Measurements from ENCODE around the gene CMKLR1. TPM values are rescaled to one million over a fixed set of nuclear protein-coding genes. Genes with fewer than 3 reads are reported as not detected.

Gene CMKLR1
- total RNA-seq, 1 experiment from 2014 or later: 0.12 TPM

DNA sequence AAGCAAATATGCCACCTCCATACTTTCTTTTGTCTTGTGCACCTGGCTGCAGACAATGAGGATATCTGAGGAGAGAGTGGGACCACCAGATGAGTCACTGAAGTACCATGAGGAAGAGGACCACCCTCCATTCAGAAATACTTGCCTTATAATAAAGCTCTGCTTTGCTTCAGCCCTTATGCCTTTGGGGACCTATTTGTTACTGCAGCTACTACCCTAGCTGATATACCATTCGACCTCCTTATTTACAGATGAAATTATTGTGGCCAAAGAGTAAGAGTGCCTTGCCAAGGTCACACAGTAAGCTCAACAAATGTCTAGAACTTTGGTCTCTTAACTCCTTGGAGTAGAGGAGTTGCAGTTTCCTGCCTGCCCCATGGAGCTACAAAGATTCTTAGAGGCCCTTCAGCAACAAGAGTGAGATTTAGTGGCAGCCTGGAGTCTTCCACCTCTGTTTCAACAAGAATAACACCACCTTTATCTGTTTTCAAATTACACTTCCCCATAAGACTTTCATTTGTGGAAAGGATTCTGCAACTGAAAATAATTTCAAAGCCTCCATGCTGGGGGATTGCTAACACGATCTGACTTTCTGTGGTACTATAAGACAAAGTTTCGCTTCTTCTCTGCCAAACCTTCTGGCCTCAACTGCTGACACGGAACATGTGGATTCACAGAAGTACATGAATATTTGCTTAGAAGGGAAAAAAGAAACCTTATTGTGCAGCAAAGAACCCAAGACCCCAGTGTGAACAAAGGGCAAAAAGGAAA is 3.6 kb downstream of the CMKLR1 start:
- H3K27me3 Mint-ChIP-seq (ENCODE audit: insufficient read depth, unreplicated experiment): no peaks in the 10 kb centered on the region
- no TSS peak for BruUV-seq (replicated peaks)
- TF ChIP-seq, protein P1, sequence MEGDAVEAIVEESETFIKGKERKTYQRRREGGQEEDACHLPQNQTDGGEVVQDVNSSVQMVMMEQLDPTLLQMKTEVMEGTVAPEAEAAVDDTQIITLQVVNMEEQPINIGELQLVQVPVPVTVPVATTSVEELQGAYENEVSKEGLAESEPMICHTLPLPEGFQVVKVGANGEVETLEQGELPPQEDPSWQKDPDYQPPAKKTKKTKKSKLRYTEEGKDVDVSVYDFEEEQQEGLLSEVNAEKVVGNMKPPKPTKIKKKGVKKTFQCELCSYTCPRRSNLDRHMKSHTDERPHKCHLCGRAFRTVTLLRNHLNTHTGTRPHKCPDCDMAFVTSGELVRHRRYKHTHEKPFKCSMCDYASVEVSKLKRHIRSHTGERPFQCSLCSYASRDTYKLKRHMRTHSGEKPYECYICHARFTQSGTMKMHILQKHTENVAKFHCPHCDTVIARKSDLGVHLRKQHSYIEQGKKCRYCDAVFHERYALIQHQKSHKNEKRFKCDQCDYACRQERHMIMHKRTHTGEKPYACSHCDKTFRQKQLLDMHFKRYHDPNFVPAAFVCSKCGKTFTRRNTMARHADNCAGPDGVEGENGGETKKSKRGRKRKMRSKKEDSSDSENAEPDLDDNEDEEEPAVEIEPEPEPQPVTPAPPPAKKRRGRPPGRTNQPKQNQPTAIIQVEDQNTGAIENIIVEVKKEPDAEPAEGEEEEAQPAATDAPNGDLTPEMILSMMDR (IDR thresholded peaks at IDR 0.05; ENCODE audit: unreplicated experiment): no peak
- H3K27ac Mint-ChIP-seq (ENCODE audit: low read depth, unreplicated experiment): no peak overlapping the region
- no peaks in the 10 kb centered on the region for H3K9me3 Mint-ChIP-seq (ENCODE audit: unreplicated experiment)
- intact Hi-C loops (cut with micrococcal nuclease): loop anchor here (2.0 to 5.0 kb wide), 2 partner anchors 23 to 177 kb away; no protein-coding TSS in a partner anchor
- CTCF ChIA-PET: interaction anchor here (0.6 to 1.3 kb wide), 2 partner anchors 26 to 177 kb away, joined by 3 read pairs; no protein-coding TSS in a partner anchor
- POLR2A ChIA-PET: no interaction called here
- H3K4me3 Mint-ChIP-seq (ENCODE audit: unreplicated experiment): no peak overlapping the region
- DNase-seq (ENCODE audit: unreplicated experiment): no peak
- no peaks in the 10 kb centered on the region for H3K36me3 Mint-ChIP-seq (ENCODE audit: insufficient read depth, unreplicated experiment)
- peaks cover 18% of the 10 kb centered on the region for H3K4me1 Mint-ChIP-seq (ENCODE audit: insufficient read depth, unreplicated experiment)

DNA sequence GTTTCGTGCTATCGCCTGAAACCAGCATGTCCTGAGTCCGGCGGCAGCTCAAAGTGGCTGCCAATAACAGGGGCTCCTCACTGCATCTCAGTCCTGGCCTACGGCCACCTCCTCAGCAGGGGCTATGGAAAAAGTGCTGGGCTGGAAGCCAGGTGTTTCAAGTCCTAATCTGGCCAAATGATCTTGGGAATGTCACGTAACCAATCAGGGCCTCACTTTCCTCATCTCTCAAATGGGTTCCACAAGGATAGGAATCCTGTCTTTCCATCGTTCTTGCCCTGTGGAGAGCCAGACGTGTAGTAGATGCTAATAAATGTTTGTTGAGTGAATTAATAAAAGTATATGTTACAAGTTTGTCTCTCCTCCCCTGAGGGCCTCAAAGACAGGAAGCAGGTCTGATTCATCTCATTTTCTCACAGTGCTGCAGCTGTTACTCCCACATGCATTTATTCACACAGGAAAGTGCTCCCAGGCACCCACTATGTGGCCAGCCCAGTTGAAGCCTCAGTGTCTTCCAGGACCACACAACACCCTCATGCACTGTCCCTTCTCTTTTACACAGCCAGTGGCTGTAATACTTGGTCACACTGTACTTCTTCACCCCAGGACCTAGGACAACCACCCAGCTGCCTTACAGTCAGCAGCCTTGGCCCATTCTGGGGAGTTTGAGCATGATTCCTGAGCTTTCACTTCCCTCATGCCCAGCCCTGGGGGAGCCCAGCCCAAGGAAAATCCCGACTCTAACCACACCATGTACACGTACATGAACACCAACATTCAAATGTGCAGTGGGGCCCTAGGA is 5.0 kb downstream of the CMKLR1 start:
- no TSS peak for BruUV-seq (replicated peaks)
- intact Hi-C loops (cut with micrococcal nuclease): loop anchor here (2.0 kb wide), 1 partner anchor 21 kb away; no protein-coding TSS in a partner anchor
- Mint-ChIP-seq H3K4me1 (ENCODE audit: insufficient read depth, unreplicated experiment) (peaks cover 18% of the 10 kb centered on the region), H3K27me3 (ENCODE audit: insufficient read depth, unreplicated experiment) (no peaks in the 10 kb centered on the region), H3K9me3 (ENCODE audit: unreplicated experiment) (no peaks in the 10 kb centered on the region), H3K4me3 (ENCODE audit: unreplicated experiment) (no peak overlapping the region), H3K27ac (ENCODE audit: low read depth, unreplicated experiment) (peak overlapping the region; percentile 19), H3K36me3 (ENCODE audit: insufficient read depth, unreplicated experiment) (no peaks in the 10 kb centered on the region)
- CTCF ChIA-PET: no interaction called here
- peak; percentile 83 for DNase-seq (ENCODE audit: unreplicated experiment)
- POLR2A ChIA-PET: no interaction called here
- TF ChIP-seq, protein P1 (IDR thresholded peaks at IDR 0.05; ENCODE audit: unreplicated experiment): no peak

DNA sequence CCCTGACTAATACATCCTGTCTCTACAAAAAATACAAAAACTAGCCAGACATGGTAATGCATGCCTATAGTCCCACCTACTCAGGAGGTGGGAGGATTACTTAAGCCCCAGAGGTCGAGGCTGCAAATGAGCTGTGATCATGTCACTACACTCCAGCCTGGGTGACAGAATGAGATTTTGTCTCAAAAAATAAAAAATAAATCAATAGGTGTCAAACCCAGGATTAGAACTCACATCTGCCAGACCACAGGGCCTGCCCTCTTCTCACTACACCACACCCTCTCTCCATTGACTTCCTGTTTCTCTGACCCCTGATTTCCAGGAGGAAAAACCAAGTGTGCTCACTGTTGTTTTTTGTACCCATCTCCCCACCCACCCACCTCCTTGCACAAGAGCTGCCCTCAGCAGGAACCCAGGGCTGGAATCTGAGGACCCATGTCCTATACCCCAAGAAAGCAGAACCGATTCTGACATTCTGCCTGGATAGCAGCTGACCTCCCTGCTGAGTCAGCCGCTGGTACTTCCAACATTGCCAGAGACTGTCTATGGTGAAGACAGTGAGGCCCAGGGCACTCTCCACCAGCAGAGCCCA is 6.2 kb downstream of the CMKLR1 start:
- Mint-ChIP-seq H3K36me3 (ENCODE audit: insufficient read depth, unreplicated experiment) (no peaks in the 10 kb centered on the region), H3K9me3 (ENCODE audit: unreplicated experiment) (no peaks in the 10 kb centered on the region), H3K27ac (ENCODE audit: low read depth, unreplicated experiment) (no peak overlapping the region), H3K4me1 (ENCODE audit: insufficient read depth, unreplicated experiment) (peaks cover 18% of the 10 kb centered on the region), H3K4me3 (ENCODE audit: unreplicated experiment) (no peak overlapping the region), H3K27me3 (ENCODE audit: insufficient read depth, unreplicated experiment) (no peaks in the 10 kb centered on the region)
- CTCF ChIA-PET: no interaction called here
- intact Hi-C loops (cut with micrococcal nuclease): no loop called here
- BruUV-seq (replicated peaks): no TSS peak
- peak; percentile 79 for DNase-seq (ENCODE audit: unreplicated experiment)
- TF ChIP-seq, protein P1 (IDR thresholded peaks at IDR 0.05; ENCODE audit: unreplicated experiment): no peak
- POLR2A ChIA-PET: interaction anchor here (0.6 to 0.8 kb wide), 2 partner anchors 11 to 1059 kb away, joined by 3 to 5 read pairs; no protein-coding TSS in a partner anchor

DNA sequence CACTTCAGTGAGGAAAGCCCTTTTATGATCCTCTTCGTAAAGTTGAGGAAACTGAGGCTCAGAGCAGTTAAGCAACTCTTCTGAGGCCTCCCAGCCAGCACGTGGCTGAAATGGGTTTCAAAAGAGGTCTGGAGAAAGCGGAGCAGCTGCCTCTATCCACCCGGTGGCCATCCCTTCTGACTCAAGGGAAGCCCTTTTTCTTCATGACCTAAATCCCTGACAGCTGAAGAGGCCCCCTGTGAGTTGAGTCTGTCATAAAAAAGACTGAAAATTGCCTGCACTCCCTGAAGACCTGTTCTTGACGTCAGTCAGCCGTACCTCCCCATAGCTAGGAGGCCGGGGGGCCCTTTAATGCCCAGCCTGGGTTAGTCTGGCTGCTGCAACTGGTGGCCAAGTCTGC is 10.7 kb downstream of the CMKLR1 start:
- peaks cover 9% of the 10 kb centered on the region for H3K4me1 Mint-ChIP-seq (ENCODE audit: insufficient read depth, unreplicated experiment)
- ChIA-PET POLR2A (no interaction called here), CTCF (no interaction called here)
- no TSS peak for BruUV-seq (replicated peaks)
- no peak for DNase-seq (ENCODE audit: unreplicated experiment)
- TF ChIP-seq, protein P1 (IDR thresholded peaks at IDR 0.05; ENCODE audit: unreplicated experiment): no peak
- H3K27ac Mint-ChIP-seq (ENCODE audit: low read depth, unreplicated experiment): no peak overlapping the region
- no peaks in the 10 kb centered on the region for H3K9me3 Mint-ChIP-seq (ENCODE audit: unreplicated experiment)
- intact Hi-C loops (cut with micrococcal nuclease): no loop called here
- H3K36me3 Mint-ChIP-seq (ENCODE audit: insufficient read depth, unreplicated experiment): no peaks in the 10 kb centered on the region
- H3K27me3 Mint-ChIP-seq (ENCODE audit: insufficient read depth, unreplicated experiment): peaks cover under 1% of the 10 kb centered on the region
- H3K4me3 Mint-ChIP-seq (ENCODE audit: unreplicated experiment): no peak overlapping the region
